Gastrocnemius medialis (tissue), 4 donors: ENCODE results near the gene WDR26. TPM values are rescaled to one million over a fixed set of nuclear protein-coding genes. Genes with fewer than 3 reads are reported as not detected.
"Not testable (repeated sequence)": the region's sequence is repeated elsewhere in the genome, so short reads cannot be mapped to it uniquely, and the experiment has no call there.

Source experiments
- ATAC-seq, 2 donors: fragments of 150-250 bp; one replicate each; pipeline ENCODE4 v1.9.1; 2016
- DNase-seq, 2 donors: peaks; one replicate each; pipeline ENCODE4 v3.0.0-alpha.2; 2019
- H3K27ac ChIP-seq, 4 donors: fragments of 200-600 bp; sonication (generic); 1 replicate in 1 of 4; 2 replicates in 3 of 4; pipeline ENCODE4 v1.5.1; 2016 to 2018; ENCODE audit warnings: mild to moderate bottlenecking in 2 of 4, moderate library complexity in 1 of 4
- H3K27me3 ChIP-seq, 3 donors: fragments of 200-600 bp; sonication (generic) in 2 of 3; 1 replicate in 1 of 3; 2 replicates in 2 of 3; pipeline versions ENCODE4 v1.5.1 to v1.6.0; 2016 to 2019; ENCODE audit warnings: mild to moderate bottlenecking in 1 of 3, moderate library complexity in 1 of 3
- H3K36me3 ChIP-seq, 2 donors: fragments of 200-600 bp; sonication (generic) in 1 of 2; one replicate each; pipeline ENCODE4 v1.5.1; 2017 to 2018
- H3K4me1 ChIP-seq, 2 donors: fragments of 200-600 bp; sonication (generic) in 1 of 2; one replicate each; pipeline ENCODE4 v1.5.1; 2016 to 2017; ENCODE audit warnings: mild to moderate bottlenecking in 2 of 2
- H3K4me3 ChIP-seq, 4 donors: fragments of 200-600 bp; sonication (generic) in 3 of 4; 1 replicate in 1 of 4; 2 replicates in 3 of 4; pipeline ENCODE4 v1.5.1; 2016 to 2019; ENCODE audit warnings: mild to moderate bottlenecking in 2 of 4
- H3K9me3 ChIP-seq, 3 donors: fragments of 200-600 bp; sonication (generic) in 2 of 3; 1 replicate in 1 of 3; 2 replicates in 2 of 3; pipeline ENCODE4 v1.5.1; 2016 to 2019
- CTCF ChIP-seq, 5 experiments: fragments of 450-650 bp in 3 of 5; fragments of 200-600 bp in 2 of 5; sonication (generic) in 2 of 5; IDR thresholded peaks in 4 of 5; conservative IDR thresholded peaks in 1 of 5; 1 replicate in 4 of 5; 2 replicates in 1 of 5; pipeline ENCODE4 v1.5.1; 2016 to 2019; ENCODE audit warnings: antibody characterized with exemption in 5 of 5, mild to moderate bottlenecking in 3 of 5, moderate library complexity in 3 of 5
- POLR2A ChIP-seq, 2 donors: fragments of 450-650 bp; IDR thresholded peaks; one replicate each; pipeline ENCODE4 v1.6.1; 2017; ENCODE audit warnings: antibody characterized with exemption in 2 of 2, mild to moderate bottlenecking in 2 of 2, moderate library complexity in 2 of 2
- in situ Hi-C, 4 donors: fragments of 200-750 bp; cut with MboI; loops; one replicate each; pipeline versions ENCODE4 v1.15.0 to v1.8.0; 2017; ENCODE audit warnings: low sequenced_read_pairs in 4 of 4
- intact Hi-C: fragments of 100-400 bp; cut with DNase I; formaldehyde crosslinking; loops from one replicate; pipeline ENCODE4 v1.15.1; 2023; ENCODE audit warnings: low total_unique reads
- total RNA-seq, 4 donors: library from RNA; depleted of rRNA; stranded (reverse); fragments of >200 nt; gene quantifications; one replicate each; pipeline versions ENCODE4 v1.1.0 to v1.2.3, GENCODE V29; 2016

Gene WDR26
- total RNA-seq, 4 donors from 2014 or later, result 62.1 to 86.5 (median 74.0) TPM

- DNase-seq (no peak), ATAC-seq (no peak)
- Histone ChIP-seq H3K27ac (peak overlapping the region; percentile 95 to 100 (median 99)), H3K9me3 (no peaks in the 10 kb centered on the region), H3K27me3 (no peaks in the 10 kb centered on the region), H3K4me3 (peak overlapping the region; percentile 76 to 98 (median 90)), H3K36me3 (peaks cover 0 to 9% of the 10 kb centered on the region in 2 donors), H3K4me1 (peaks cover 42 to 63% of the 10 kb centered on the region in 2 donors)
- intact Hi-C loops, result loop anchor here (2.0 to 10.0 kb wide), 4 partner anchors 49 to 217 kb away; partner anchors contain the start of gene CNIH4
- in situ Hi-C loops, result no loop called here
- TF ChIP-seq CTCF (IDR thresholded peaks at IDR 0.05 in 4 of 5, conservative IDR thresholded peaks at IDR 0.05 in 1 of 5) (no peak), POLR2A (IDR thresholded peaks at IDR 0.05) (no peak)
These were observed 2.9 kb downstream of the WDR26 start for GRCh38 chr1:224431726-224432125.

GRCh38 chr1:224430511-224431113 lies 4.0 kb downstream of the WDR26 start:
- H3K27me3 ChIP-seq, result no peaks in the 10 kb centered on the region
- ATAC-seq (no peak), DNase-seq (no peak)
- peak overlapping the region; percentile 95 to 100 (median 99) for H3K27ac ChIP-seq
- no peaks in the 10 kb centered on the region for H3K9me3 ChIP-seq
- in situ Hi-C loops, result no loop called here
- intact Hi-C loops, result loop anchor here (5.0 to 10.0 kb wide), 3 partner anchors 48 to 216 kb away; no protein-coding TSS in a partner anchor
- TF ChIP-seq CTCF (IDR thresholded peaks at IDR 0.05 in 4 of 5, conservative IDR thresholded peaks at IDR 0.05 in 1 of 5) (no peak), POLR2A (IDR thresholded peaks at IDR 0.05) (no peak)
- H3K4me1 ChIP-seq, result peaks cover 37 to 53% of the 10 kb centered on the region in 2 donors
- H3K36me3 ChIP-seq, result peaks cover 0 to 20% of the 10 kb centered on the region in 2 donors
- H3K4me3 ChIP-seq, result peak overlapping the region; percentile 6 to 96 (median 46)

GRCh38 chr1:224429616-224430326 lies 4.8 kb downstream of the WDR26 start:
- H3K4me3 ChIP-seq, result peak overlapping the region in 1 of 4 donors; percentile 84
- TF ChIP-seq CTCF (IDR thresholded peaks at IDR 0.05 in 4 of 5, conservative IDR thresholded peaks at IDR 0.05 in 1 of 5), result no peak
- TF ChIP-seq POLR2A (IDR thresholded peaks at IDR 0.05), result no peak
- H3K4me1 ChIP-seq, result peaks cover 30 to 58% of the 10 kb centered on the region in 2 donors
- intact Hi-C loops, result loop anchor here (5.0 to 10.0 kb wide), 3 partner anchors 47 to 215 kb away; no protein-coding TSS in a partner anchor
- in situ Hi-C loops, result no loop called here
- H3K27me3 ChIP-seq, result no peaks in the 10 kb centered on the region
- no peaks in the 10 kb centered on the region for H3K9me3 ChIP-seq
- DNase-seq, result no peak
- peak overlapping the region; percentile 95 to 100 (median 99) for H3K27ac ChIP-seq
- ATAC-seq, result no peak
- peaks cover 0 to 25% of the 10 kb centered on the region in 2 donors for H3K36me3 ChIP-seq

GRCh38 chr1:224428713-224429112 lies 5.9 kb downstream of the WDR26 start:
- intact Hi-C loops, H3K27me3 ChIP-seq, DNase-seq, in situ Hi-C loops, H3K9me3 ChIP-seq, H3K4me3 ChIP-seq, ATAC-seq: not testable (repeated sequence)
- Histone ChIP-seq H3K36me3 (peaks cover 0 to 36% of the 10 kb centered on the region in 2 donors), H3K4me1 (peaks cover 34 to 64% of the 10 kb centered on the region in 2 donors), H3K27ac (peak overlapping the region; percentile 95 to 100 (median 99))

GRCh38 chr1:224427346-224427745 lies 7.3 kb downstream of the WDR26 start:
- DNase-seq, result no peak
- Histone ChIP-seq H3K36me3 (peaks cover 0 to 50% of the 10 kb centered on the region in 2 donors), H3K4me1 (peaks cover 36 to 59% of the 10 kb centered on the region in 2 donors), H3K27ac (peak overlapping the region in 3 of 4 donors; percentile 28 to 98 (median 37)), H3K4me3 (no peak overlapping the region), H3K27me3 (no peaks in the 10 kb centered on the region), H3K9me3 (no peaks in the 10 kb centered on the region)
- ATAC-seq, result no peak
- no peak for TF ChIP-seq CTCF (IDR thresholded peaks at IDR 0.05 in 4 of 5, conservative IDR thresholded peaks at IDR 0.05 in 1 of 5)
- TF ChIP-seq POLR2A (IDR thresholded peaks at IDR 0.05), result no peak
- in situ Hi-C loops (no loop called here), intact Hi-C loops (no loop called here)

- DNase-seq, H3K4me3 ChIP-seq, in situ Hi-C loops, H3K9me3 ChIP-seq, H3K27me3 ChIP-seq, intact Hi-C loops, ATAC-seq: not testable (repeated sequence)
- Histone ChIP-seq H3K27ac (peak overlapping the region in 1 of 4 donors; percentile 98), H3K36me3 (peaks cover 0 to 54% of the 10 kb centered on the region in 2 donors), H3K4me1 (peaks cover 35 to 55% of the 10 kb centered on the region in 2 donors)
These were observed 7.7 kb downstream of the WDR26 start for GRCh38 chr1:224426869-224427268.
